DMS79 (cell line): ENCODE measurements around the gene KAT2B.

ENCODE experiments used
- DNase-seq: peaks from one replicate; lab custom pipeline; 2025; lab: John Stamatoyannopoulos, UW

The KAT2B gene

DNA sequence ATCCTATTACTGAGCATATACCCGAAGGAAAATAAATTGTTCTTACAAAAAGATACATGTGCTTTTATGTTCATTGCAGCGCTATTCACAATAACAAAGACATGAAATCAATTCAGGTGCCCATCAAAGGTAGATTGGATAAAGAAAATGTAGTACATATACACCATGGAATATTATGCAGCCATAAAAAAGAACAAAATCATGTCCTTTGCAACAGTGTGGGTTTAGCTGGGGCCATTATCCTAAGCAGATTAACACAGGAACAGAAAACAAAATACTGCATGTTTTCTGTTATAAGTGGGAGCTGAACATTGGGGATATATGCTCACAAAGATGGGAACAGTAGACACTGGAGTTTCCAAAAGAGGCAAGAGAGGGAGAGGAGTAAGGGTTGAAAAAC is 103.3 kb downstream of the KAT2B start:
- no peak for DNase-seq

DNA sequence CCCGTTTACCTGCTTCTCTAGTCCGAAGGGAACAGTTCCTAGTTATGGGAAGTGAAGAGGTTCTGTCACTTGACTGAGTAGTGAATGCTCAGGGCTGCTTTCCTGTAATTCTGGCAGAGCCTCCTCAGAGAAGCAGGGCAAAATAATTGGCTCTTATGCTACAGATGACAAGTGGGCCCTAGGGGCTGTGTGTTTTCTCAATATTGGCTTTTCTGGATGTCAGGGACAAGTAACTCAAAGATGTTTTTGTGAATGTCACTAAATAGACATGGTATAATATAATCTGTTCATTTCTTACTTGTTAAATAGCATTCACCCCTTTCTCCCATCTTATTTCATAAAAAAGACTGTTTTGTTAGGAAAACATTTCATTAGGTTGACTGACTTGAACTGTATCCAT is 105.6 kb downstream of the KAT2B start:
- DNase-seq, result peak; percentile 28

DNA sequence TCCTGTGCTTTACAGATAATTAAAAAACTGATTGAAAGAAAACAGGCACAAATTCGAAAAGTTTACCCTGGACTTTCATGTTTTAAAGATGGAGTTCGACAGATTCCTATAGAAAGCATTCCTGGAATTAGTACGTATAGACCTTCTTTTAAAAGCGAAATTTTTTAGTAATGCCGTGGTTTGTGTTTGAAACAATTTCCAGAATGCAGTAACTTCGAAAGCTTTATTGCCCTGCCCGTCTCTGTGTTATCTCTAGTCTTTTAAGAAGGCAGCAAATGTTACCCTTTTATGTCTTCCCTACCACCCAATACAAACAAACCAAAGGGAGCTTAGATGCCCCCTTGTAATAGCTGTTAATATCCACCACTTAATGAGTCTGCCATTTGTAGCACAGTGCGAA is 106.1 kb downstream of the KAT2B start:
- no peak for DNase-seq

DNA sequence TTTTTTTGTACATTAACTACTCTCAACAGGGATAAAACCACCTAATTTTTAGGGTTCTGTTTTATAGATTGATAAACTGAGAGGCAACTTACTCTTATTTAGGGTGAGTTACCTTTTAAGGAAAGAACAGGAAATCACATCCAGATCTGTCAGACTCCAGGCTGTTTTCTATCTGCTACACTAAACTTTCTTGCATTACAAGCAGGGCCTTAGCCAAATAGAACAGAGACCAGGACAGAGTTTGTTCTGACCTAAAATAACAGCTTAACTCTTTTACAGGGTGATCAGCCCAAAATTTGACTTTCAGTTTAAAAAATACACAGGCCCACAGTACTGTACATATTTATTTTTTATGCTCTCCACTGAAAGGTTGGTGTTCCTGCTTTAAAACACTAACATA is 107.1 kb downstream of the KAT2B start:
- DNase-seq, result no peak

DNA sequence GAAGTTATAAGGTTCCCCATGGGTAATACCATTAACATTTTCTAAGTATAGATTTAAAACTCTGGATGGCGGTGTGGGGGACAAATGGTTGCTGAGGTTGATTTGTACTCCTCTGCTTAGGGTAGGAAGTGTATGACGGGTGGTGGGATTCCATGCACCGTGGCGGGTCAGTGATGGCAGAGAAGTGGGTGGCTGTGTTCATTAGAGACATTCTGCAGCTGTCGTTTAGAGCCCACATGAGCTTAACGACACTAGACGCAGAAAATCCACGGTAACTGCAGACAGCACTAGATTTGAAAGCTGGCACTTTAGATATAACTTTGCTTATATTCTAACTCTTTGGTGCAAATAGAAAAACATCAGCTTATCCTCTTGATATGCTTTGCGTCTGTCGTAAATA is 108.2 kb downstream of the KAT2B start:
- no peak for DNase-seq

DNA sequence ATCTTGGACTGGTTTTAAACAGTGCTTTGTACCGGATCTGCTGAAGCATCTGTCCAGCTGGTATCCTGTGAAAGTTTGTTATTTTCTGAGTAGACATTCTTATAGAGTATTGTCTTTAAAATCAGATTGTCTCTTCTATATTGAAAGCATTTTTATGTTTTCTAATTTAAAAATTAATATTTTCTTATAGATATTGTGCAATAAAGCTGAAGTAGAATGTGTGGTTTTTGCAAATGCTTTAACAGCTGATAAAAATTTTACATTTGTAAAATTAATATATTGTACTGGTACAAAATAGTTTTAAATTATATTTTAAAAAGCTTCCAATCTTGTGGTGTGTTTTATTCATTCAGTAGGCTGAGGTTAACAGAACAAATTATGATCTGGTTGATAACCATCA is 113.8 kb downstream of the KAT2B start:
- DNase-seq, result no peak

DNA sequence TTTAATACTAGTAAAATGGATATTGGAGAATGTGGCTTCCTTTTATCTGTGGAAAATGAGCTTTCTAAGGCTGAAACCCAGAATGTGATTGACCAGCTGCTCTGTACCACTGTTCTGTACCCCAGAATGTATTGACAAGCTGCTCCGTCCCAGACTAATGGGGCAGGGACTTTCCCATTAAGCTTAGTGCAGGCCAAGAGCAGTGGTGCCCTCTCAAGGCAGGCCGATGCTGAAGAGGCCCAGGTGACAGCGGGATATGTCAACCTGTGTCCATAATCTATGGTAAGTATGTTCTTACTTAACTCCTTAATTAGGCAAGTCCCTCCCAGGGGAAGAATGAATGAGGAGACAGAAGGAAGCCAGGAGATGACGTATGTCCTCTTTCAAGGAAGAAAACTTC is 114.7 kb downstream of the KAT2B start:
- DNase-seq, result no peak

DNA sequence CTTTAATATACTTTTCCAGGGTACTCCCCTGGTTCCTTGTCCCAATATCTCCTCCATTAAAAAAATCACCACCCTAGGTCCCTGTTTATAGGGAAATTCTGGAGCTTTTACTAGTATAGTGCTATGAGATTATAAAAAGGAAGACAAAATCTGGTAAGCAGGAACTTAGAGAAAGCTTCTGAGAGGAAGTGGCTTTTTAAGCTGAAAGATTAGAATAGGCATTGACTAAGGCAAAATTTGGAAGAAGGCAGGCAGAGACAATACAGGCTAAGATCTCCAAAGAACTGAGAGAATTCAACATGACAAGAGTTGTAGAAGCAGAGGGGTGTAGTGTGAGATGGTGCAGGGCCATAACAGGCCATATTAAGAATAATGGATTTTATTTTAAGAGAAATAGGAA is 120.0 kb downstream of the KAT2B start:
- no peak for DNase-seq

DNA sequence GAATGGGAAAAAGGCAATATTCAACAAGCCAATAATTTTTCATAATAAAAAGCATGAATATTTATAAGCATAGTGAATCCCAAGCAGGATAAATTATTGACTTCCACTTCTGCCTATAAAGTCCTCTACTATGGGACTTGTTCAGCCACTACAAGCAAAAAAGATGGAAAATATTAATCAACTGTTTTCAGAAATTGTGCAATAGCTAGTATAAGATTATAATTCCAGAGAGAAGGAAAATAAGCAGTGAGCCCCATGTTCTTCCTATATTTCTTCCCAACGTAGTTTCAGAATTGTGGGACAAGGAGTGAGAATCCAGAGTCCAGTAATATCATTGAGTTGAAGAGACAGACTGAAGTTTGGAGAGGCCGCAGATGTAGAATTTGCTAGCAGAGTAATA is 121.5 kb downstream of the KAT2B start:
- no peak for DNase-seq

DNA sequence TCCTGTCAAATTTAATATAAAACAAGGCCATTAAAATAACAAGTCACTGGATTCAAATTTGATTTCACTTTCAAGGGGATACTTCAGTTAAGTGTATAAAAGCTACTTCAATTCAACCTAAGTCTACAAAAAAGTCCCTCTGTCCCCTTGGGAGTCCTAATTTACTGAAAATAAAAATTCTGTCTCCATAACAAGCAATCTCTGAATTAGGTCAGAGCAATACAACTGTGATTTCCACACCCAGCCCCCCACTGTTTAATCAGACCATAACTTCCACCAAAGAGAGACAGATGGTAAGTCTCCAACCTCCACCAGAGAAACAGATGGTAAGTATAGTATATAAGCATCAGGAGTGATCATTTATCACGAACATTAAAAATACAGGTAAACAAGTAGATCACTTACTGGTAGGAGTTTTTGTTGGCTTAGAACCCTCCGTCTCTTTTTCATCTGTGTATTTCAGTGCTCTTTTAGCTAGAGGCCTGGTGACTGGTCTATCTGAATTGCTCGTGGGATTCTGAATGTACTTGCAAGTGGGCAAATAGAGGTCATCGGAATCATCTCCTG is 133.7 kb downstream of the KAT2B start:
- DNase-seq, result peak; percentile 39

DNA sequence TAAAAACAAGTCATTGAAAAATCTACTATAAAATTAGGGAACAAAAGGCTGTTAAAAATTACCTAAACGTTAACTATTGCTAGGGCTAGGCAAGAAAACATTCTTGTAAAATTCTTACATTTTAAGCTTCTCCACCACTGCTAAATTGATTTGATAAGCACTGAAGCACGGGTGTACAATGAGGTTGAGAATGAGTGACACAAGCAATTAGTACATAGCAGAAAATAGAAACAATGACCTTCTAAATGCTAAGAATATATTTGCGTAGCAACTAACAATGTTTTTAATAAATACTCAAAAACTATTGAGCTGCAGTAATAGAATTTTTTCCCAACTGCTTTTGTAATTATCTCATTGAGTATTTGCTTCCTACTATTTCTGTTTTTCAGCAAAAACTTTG is 141.0 kb downstream of the KAT2B start:
- DNase-seq, result no peak

DNA sequence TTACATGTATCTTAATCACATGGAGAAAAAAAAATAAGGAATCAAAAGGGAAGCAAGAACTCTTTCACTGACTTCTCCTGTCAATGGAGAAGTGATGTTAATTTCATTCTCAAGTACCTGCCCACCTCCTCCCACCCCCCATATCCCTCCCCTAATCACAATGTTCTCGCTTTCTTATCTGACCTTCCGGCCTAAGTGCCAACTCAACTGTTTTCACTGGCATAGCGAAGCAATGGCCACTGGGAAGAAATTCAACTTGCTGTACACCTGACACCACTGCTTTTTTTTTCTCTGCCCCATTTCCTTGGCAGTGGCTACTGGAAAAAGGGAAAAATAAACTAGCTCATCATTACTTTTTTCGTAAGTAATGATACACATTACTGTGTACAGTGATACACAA is 142.0 kb downstream of the KAT2B start:
- no peak for DNase-seq

DNA sequence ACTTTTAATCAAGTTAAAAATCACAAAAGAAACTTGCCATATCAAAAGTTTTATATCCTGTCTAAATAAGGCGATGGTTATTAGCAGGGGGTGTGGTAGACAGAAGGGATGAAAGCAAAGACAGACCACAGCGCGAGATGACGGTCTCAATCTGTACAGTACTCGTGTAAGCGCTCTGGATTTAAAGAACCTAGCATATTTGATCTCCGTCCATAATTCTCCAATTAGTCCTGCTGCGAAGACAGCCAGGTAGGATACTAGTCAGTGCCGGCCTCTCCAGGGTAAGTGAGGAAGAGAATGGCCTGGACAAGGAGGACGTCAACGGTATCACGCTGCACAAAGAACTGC is 145.1 kb downstream of the KAT2B start:
- DNase-seq, result no peak

DNA sequence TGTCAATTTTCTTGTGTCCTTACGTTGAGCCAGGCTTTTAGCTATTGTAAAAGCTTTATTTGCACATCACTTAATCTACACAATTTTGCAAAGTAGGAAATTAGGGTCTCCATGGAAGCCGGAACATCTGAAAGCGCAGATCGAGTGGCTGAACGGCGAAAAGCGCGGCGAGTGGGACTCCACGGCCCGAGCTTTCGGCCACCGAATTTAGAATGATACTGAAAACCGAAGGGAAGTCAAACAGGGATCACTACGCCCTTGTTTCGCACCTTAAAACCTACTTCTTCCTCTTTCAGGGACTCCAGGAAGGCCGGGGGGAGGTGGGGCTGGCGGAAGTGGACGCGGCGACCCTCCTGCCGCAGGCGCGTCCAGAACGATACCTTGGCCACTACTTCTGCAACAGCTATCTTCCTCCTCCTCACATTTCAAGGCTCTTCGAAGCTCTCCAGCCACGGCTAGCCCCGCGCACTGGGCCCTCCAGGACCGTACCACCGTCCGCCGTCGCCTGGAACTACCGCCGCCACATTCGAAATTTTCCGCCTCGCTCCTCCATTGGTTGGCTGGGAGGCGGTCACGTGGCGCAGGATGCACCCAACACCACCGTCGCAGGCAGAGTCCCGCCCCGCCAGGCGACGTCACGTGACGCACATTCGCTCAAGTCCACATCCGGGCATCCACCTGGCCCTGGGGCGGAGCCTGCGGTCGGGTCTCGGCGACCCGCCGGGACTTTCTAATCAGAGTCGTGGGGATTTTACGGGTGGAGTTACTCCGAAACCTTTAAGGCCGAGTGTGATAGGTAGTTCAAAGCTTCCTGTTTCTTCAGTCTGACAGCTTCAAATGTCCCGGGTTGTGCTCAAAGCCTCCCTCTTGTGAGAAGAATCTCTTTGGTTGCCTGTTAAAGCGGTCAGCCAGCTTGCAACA is 145.7 kb downstream of the KAT2B start, which contains the start of gene SGO1:
Gene SGO1, minus strand, starts transcription at position 528 of the 921 bp plus-strand sequence. CDS start 2,179 bp downstream, outside the sequence.
- peak; percentile 81 for DNase-seq

DNA sequence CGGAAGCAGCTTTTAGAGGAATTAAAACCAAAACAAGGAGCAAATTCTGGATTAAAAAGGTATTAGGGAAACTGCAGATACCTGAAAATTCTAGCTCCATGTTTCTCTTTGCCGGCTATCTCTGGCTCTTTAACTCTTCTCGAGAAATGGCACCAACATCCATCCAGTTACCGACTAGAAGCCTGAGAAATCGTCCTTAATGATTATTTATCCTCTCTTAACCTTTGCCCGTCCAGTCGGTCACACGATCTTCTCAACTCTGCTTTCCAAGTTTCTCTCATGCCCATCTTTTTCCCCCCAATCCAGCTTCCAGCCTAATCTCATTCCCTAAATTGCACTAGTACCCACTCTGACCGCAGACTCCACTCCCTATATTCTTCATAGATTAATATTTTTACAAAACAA is 146.4 kb downstream of the KAT2B start:
- DNase-seq, result no peak

DNA sequence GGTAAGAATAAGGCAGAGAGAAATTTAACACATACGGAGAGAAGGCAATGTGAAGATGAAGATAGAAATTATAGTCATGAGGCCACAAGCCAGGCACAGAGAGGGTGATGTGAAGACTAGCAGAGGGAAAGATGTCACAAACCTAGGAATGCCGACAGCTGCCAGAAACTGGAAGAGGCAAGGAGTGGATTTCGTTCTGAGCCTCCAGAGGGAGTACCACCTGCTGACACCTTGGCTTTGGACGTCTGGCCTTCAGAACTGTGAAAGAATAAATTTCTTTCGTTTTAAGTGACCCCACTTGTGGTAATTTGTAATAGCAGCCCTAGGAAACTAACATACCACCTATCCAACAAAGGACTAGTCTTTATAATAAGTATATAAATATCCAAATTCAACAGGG is 150.7 kb downstream of the KAT2B start:
- no peak for DNase-seq

DNA sequence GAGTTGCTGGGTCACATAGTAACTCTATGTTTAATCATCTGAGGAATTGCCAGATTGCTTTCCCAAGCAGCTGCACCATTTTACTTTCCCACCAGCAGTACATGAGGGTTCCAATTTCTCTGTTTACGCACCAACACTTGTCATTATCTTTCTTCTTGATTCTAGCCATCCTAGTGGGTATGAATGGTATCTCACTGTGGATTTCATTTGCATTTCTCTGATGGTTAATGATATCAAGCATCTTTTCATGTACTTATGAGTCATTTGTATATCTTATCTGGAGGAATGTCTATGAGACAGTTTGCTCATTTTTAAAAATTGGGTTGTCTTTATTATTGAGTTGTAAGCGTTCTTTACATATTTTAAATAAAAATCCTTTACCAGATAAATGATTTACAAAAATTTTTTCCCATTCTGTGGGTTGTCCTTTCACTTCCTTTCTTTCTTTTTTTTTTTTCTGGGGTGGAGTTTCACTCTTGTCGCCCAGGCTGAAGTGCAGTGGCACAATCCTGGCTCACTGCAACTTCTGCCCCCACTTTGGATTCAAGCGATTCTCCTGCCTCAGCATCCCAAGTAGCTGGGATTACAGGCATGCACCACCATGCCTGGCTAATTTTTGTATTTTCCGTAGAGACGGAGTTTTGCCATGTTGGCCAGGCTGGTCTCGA is 154.7 kb downstream of the KAT2B start:
- DNase-seq, result no peak

DNA sequence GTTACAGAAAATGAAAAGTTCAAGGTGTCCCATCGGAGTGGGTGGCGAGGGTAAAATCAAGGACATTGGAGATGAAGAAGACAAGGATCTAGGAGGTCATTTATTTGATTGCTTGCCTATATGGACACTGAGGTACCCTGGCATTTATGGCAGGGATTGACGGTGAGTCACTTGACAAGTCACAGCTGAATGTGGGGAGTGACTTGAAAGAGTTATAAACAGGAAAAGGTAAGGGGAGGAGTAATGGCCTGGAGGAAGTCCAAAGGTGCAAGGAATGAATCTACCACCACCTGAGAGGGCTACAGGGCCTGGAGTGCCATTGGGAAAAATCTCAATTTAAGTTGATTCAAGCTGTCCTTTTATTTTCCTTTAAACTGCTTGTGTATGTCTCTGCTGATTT is 157.5 kb downstream of the KAT2B start:
- no peak for DNase-seq

DNA sequence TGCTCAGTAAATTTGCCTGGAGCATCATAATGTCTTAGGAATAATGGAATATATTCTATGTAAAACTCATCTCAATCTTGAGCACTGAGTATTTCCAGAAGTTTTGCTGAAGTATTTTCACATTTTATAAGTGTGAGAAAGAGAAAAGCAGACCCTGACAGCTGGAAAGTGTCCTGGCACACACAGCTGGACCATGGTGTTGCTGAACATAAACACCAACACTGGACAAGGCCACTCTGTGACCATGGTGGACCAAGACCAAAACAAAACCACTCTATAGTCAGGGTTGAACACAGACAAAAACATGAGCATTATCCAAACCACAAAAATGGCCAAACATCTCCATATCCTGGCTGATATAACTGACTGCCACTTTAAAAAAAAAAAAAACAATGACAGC is 160.9 kb downstream of the KAT2B start:
- DNase-seq, result no peak
